Stimulated activated CD4-positive, alpha-beta T cell treated with anti-CD3 and anti-CD28 coated beads, Interleukin-1b, Interleukin-23, amount 100 ng/mL, for 4 hours (primary cell): ENCODE results near the gene PHF14.

Experiments used
- DNase-seq, 2 donors: peaks; one replicate each; pipeline ENCODE4 v3.0.0-alpha.2; 2020; ENCODE audit warnings: low read depth in 2 of 2

Gene PHF14

DNA sequence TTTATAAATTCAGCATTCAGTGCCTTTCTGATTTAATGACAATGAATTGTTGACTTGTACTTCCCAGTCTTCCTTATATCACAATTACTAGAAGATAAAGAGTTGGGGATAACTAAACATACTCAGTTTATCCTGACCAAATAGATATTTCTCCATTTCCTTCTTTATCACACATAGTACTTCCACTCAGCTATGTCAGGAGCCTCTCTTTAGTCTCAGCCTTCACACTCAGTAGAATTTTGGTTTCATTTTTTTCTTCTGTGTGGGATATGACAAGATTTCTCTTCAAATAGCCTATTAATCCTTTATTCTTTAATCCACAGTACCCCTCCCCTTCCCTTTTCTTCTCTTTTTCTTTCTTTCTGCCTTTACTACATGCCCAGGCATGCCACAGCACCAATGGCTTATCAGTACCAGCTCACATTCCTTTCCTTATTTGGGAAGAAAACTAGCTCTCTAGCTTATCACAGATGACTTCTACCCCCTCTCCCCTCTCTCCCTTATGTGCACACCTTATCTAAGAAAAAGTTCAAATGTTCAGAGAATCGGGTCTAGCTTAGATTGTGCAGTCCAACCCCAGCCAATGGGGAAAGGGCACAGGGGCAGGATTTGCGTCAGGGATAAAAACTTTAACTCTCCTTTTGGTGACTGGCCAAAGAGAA is 109.0 kb downstream of the PHF14 start:
- DNase-seq = no peak

DNA sequence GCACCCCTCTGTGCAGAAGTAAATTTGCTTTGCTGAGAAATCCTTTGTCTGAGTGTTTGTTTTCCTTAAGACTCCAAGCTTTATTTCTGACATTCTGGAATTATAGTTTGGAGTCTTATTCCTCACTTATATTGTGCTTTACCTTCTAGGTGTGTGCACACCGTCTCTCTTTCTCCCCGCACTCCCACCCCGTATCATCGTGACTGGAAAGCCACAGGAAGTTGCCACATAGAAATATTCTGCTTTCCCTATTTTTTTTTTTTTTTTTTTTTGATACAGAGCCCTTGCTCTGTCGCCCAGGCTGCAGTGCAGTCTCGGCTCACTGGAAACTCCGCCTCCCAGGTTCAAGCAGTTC is 109.5 kb downstream of the PHF14 start:
- DNase-seq = no peak

DNA sequence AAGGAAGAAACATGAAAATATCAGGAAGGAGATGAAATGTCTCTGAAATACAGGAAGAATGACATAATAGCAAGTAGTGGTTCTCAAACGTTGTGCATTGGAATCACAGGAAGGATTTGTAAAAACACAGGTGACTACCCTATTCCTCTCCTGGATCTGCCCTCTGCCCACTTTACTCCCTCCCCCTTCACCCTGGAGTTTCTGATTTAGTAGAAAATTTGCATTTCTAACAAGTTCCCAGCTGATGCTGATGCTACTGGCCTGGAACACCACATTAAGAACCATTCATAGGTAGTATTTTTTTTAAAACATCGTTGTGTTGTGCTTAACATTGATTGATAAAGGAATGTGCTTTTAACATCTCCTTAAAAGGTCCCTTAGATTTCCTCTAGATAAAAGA is 130.9 kb downstream of the PHF14 start:
- no peak for DNase-seq

DNA sequence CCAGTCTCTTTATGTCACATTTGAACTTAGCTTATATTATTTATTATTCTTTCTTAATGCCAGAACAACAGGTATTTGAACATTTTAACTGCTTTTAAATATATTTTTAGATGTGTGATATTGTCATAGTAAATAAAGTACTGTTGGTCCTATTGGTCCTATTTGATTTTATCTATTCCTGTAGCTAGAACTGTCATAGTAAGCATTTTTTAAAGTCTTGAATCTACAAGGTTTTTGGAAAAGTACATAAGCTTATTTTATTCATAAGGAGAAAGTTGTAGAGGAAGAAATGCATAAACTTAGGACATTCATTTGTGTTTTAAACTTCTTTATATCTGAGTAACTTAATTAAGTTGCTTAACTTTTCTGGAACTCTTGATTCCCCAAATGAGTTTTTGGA is 136.0 kb downstream of the PHF14 start:
- DNase-seq = no peak

DNA sequence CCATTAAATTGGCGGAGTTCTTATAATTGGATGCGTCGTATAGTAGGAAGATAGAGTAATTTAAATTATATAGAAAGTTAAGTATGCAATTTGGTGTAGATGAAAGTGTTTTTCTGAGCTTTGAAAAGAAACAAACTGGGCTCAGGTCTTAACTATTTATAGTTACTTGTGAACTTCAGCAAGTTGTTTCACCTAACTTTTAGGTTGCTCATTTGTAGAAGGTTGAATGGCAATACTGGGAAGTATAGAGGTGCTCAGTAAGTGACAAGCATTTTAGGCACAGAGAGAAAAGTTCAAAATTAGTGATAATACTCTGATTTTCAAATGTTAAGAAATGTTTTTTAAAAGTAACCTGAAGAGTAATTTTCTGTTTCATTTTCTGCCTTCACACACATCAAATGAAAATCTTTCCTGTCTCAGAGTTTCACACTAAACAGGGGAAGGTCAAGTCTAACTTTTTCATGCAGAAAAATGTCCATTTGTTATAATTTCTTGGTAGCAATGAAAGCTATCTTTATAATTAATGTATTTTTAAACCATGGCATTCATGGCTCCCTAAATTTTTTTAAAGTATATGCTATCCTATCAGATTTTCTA is 146.5 kb downstream of the PHF14 start:
- no peak for DNase-seq

DNA sequence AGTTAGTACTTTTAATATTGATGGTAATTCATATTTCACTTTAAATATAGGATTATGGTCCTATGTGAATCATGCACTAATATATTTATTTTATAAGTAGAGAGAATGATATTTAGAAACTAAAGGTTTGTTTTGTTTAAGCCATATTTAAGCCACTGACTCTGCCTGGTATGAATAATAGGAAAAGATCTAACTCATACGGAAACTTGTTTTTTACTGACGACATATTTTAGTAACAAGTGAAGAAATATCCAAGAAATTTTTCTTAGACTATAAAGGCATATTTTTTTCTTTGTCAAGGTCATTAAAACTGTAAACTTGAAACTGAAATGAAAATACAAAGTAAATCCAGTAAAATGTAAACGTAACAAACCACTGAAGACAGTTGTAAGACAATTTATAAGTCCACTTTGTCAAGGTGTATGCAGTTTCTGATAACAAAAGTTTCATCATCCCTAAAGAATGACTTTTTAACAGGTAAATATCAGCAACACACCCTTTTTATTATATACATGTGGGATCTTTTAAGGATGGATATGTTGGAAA is 147.1 kb downstream of the PHF14 start:
- DNase-seq = no peak

DNA sequence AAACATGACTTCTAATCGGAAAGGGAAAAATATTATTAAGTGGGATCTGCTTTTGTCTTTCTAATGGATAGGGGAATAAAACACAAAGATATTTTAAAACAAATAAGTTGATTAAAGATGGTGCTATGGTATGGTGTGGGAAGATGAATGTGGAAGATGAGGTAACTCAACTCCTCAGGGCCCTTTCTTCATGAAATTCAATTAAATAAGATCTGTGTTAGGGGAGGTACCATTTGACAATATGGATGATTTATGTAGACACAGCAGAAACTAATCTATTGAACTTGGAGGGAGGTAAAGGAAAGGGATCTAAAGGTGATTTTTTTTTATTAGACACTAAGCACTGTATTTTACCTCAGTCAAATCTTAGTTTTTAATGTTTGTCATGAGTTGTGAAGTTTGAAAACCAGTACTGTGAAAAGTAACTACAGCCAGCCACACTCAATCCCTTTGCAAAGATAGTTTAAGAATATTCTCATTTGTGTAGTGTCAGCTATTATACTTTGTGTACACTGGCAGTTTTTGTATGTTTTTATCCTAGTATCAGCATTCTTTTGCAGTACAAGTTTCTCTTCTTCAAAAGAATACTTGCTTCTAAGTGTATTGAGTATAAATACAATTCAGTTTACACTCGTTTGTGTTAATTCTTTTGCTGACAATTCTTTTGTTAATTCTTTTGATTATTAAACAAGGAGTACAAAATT is 151.3 kb downstream of the PHF14 start:
- no peak for DNase-seq

DNA sequence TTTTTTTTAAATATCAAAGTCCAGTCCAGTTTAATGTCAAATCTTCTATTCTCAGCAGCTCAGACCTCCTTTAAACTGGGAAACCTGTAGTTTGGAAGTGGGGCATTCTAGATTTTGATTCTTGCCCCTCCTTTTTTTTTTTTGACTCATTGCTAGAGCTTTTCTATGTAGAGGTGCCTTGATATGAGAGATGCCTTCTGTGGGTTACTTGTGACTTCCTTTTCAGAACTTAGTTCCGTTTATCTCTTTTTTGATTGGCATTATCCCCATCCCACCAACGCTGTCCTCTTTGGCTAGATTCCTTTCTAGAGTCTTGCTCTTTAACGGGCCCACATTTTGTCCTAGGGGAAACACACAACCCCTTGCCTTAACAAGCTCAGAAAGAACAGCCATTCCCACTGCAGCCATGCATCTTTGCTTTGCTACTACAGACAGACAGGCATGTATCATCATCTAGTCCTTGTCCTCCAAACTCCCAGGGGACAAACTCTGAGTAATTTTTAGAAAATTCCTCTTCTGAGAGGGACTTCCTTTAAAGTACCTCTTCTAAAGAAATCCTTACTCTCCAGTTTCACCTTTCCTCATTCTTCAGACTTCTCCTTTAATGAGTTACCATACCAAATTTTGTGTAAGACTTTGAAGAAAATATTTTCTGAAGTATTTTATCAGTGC is 153.6 kb downstream of the PHF14 start:
- no peak for DNase-seq

DNA sequence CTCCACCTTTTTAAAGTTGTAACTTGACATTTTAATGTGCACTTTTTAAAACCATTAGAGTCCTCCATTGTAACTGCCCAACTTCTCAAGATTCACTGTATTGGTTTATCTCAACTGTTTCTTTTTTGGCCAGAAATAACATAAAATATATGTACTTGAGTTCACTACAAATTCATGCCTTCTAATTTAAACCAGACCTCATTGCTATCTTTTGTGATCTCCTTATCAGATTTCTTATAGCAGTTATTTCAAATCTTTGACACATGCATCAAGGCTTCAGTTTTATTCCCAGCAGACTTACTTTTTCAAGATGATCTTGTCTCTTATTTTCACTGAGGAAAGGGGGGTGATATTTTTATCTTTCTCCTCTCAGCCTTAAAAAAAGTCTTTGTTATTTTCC is 154.3 kb downstream of the PHF14 start:
- no peak for DNase-seq

DNA sequence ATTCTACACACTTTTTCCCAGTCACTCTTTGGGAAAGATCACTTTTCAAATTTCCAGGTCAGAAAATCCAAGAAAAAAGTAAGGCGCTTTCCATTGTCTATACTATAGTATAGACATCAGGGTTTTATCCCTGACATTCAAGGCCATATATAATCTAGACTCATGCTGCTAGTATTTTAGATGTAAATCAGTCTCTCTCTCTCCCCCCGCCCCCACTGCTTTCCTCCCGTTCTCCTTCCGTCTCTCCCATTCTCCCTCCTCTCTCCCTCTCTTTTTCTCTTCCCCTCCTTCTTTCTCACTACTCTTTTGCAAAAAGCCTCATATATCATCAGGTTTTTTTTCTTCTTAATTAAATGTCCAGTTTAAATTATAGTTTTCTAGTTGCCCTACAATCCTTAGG is 154.8 kb downstream of the PHF14 start:
- no peak for DNase-seq

DNA sequence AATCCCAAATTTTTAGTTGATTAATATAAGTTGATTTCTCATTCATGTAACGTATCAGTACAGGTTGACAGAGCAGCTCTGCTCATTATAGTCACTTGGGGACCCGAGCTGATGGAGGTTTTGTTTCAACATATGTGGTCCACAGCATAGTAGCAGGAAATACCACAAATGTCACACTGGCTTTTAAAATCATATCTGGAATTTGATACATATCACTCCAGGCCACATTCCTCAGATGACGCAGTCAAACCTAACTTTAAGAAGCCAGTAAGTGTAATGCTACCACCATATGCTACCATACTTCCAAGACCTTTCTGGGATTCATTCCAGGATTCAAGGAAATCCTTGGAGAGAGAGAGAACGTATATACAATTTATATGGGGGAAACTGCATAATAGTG is 156.3 kb downstream of the PHF14 start:
- no peak for DNase-seq

DNA sequence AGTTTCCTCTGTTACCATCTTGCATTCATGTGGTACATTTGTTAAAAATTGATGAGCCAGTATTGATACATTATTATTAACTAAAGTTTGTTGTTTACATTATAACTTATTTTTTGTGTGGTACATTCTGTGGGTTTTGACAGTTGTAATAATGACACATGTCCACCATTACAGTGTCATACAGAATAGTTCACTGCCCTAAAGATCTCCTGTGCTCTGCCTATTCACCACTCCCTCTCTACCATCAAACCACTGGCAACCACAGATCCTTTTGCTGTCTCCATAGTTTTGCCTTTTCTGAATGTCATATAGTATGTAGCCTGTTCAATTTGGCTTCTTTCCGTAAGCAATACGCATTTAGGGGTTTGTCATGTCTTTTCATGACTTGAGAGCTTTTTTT is 156.9 kb downstream of the PHF14 start:
- no peak for DNase-seq

DNA sequence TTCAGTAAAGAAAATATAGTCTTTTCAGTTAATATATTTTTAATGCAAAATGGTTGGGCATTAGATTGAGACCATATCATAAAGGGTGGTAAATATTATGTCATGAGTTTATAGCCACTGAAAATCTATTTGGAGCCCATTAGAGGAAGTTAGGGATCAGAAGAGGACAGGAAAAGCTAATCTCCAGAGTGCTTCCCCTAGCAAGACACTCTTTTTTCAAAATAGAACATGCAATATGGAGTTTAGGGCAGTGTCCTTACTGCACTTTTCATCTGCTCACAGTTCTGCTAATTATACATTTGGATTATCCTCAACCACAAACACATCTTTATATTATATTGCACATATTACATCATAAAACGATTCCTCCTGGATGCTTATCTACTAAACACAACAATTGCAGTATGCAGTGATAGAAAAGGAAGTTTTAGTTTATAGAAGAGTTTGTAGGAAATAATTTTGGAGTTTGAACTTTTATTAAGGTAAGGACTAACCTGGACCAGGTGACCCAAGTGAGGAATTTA is 159.8 kb downstream of the PHF14 start:
- DNase-seq = no peak

DNA sequence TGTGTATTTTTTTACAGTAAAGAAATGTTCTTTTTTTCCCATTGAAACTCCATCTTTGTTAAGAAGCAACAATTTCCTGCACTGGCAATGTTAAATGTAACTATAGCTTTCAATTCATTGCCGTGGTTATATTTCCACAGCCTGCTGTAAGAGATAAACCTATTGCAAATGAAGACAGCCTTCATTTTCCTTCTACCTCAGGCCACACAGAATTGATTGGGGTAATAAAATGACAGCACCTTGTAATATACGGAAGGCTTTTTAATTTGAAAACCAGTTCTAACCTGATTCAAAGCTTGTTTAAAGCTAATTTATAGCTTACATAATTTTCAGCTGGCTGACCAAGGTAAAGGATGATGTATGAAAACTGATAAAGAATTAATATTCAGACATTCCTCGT is 161.9 kb downstream of the PHF14 start:
- no peak for DNase-seq

DNA sequence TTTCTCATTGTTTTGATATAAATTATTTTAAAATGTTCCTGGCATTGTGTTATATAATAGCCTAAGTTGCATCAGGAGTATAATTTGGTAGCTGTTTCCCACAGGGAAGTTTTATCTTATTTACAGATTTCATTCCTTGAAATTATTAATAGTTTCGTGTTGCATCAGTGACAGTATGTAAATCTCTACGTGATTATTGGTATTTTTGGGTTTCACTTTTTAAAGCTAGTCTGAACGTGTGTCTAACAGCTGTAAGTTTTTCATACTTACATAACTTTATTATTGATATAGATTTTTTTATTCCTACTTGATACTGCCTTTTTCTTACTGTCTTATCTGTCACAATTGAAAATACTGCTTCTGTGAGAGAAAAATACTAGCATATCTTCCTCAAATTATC is 167.9 kb downstream of the PHF14 start:
- no peak for DNase-seq

DNA sequence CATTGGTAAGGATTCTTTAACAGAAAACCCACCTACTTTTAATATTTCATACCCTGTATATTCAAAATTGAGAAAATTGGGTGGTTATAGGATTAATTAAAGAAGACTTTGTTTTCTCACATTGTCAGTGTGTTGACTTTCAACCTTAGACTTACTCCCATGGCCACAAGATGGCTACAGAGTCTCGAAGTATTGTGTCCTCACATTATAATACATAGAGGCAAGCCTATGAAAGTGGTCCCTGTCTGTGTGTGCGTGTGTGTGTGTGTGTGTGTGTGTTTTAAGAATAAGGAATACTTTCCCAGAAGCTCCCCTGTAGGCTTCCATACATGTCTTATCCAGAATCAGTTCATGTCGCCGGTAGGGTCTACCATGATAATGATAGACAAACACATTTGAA is 180.0 kb downstream of the PHF14 start:
- DNase-seq = no peak

DNA sequence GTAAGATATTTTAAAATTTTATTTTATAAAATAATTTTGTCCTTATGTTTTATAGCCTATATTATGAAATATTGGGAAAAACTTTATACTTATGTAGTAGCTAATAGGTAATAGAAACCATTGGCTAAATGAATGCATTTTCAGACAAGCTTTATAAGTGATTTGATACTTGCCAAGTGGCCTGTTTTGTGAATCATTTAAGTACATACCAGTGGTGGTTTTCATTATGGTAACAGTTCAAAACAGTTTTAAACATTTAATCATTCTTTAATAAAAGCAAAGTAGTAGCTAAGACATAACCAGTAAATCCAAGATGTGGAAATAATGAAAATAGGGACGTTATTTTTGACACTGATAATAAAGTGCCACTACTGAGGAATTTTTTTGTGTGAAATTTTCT is 182.2 kb downstream of the PHF14 start:
- DNase-seq = no peak

DNA sequence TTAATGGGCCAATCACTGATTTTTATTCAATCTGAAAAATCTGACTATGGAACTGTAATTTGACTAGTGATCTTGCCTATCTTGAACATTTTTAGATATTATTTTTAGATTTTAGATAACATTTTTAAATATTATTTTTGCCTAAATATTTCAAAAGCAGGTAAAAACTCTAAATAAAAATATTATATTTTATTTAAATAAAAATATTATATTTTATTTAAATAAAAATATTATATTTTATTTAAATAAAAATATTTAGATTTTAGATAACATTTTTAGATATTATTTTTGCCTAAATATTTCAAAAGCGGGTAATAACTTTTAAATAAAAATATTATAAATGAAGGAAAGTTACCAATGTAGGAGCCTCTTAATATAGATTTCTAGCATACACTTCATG is 187.8 kb downstream of the PHF14 start:
- no peak for DNase-seq

DNA sequence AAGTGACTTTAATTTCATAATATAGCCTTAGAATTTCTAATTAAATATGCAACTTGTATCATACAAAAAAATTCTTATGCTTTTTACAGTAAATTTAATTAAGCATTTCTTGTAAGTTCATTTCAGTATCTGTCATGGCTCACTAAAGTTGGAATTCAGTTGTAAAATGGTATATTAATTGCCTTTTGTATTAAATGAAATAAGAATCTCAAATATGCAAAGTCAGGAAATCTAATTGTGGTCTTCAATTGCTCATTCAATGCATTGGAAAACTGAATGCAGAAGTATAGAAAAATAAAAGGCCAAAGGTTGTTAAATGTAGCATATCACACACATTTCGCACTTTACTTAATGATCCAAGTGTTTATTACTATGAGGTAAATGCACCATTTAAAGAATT is 189.5 kb downstream of the PHF14 start:
- DNase-seq = no peak

DNA sequence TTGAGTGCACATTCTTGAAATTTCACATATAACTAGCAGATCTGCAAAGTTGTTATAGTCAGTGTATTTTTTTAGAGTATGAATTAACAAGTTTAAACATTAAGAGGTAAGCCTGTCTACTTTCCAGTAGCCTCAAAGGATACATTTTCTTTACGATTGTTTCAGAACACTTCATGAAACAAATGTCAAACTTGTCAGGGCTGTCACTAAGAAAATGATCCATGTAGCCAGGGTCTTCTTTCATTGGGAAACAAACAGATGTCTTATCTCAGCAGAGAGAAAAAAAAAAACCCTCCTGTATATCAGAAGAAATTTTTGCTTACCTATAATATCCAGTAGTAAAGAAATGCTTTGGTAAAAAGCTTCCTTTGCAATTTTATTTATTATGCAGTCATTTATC is 192.4 kb downstream of the PHF14 start:
- DNase-seq = no peak

DNA sequence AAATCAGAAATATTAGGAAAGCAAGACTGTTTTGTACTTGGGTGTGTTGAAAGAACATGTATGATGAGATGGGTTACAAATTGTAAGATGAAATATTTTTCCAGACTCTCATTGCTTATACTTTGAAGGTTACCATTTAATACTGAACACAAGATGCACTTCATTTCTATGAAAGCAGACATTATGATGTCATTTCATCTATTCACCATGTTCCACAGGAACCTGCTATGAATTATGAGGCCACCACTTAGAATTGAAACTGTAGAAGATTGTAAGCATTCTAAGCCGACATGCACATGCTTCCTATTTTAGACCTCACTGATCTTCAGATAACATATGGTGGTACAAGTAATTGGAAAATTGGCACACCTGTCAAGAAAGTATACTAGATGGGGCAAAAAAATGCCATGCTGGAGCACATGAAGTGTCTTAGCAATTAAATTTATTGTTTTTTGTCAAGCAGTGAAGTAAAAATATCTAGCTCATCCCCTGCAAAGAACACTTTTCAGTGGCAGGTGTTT is 195.0 kb downstream of the PHF14 start:
- no peak for DNase-seq

DNA sequence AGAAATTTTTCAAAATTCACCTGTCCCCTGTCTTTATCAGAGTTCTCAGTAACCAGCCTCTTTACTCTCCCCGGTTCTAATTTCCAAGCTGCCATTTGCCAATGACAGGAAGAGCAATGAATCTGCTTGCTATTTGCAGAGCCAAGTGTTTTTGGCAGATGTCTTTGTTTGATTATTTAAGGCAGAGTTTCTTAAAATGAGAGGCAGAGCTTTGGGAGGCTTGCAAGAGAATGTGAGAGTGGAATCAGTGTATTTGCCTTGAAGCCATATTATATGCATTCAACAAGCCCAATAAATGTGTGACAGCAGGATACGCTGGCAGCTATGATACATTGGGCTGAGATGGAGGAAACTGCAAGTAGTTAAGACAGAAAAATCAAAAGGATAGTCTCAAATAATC is 196.5 kb downstream of the PHF14 start:
- no peak for DNase-seq
